Pancreas (tissue), 10 donors: ENCODE results near the gene STT3A. TPM values are rescaled to one million over a fixed set of nuclear protein-coding genes. Genes with fewer than 3 reads are reported as not detected.
"Not testable (repeated sequence)": the region's sequence is repeated elsewhere in the genome, so short reads cannot be mapped to it uniquely, and the experiment has no call there.

Experiments used
- ATAC-seq, 4 donors: fragments of 200-7000 bp; cut with Tn5 transposase; one replicate each; pipeline versions ENCODE4 v1.8.0 to v1.9.1; 2020; ENCODE audit warnings: mild to moderate bottlenecking in 4 of 4, moderate library complexity in 4 of 4
- DNase-seq, 6 donors: peaks; one replicate each; pipeline ENCODE4 v3.0.0-alpha.2; 2020
- FAIRE-seq: peaks from 2 replicates; lab custom pipeline; 2012; peaks lifted over from hg19 to GRCh38; lab: Jason Lieb, UNC
- H3K27ac ChIP-seq, 4 donors: fragments of 200-600 bp; sonication (generic); 1 replicate in 3 of 4; 2 replicates in 1 of 4; pipeline versions ENCODE4 v1.5.0 to v1.8.0; 2020
- H3K27me3 ChIP-seq, 4 donors: fragments of 200-600 bp; one replicate each; pipeline ENCODE4 v1.8.0; 2021
- H3K36me3 ChIP-seq, 3 donors: fragments of 200-600 bp; sonication (generic) in 1 of 3; one replicate each; pipeline versions ENCODE4 v1.5.0 to v1.8.0; 2020 to 2021
- H3K4me1 ChIP-seq, 3 donors: fragments of 200-600 bp; one replicate each; pipeline ENCODE4 v1.8.0; 2021
- H3K4me3 ChIP-seq, 4 donors: fragments of 200-600 bp; sonication (generic) in 2 of 4; one replicate each; pipeline versions ENCODE4 v1.5.0 to v1.8.0; 2020 to 2021
- H3K9me3 ChIP-seq, 4 donors: fragments of 200-600 bp; one replicate each; pipeline ENCODE4 v1.8.0; 2021
- WGBS, 2 donors: extraction: QIAGEN DNeasy Blood & Tissue Kit; methylation state at CpG; one replicate each; pipeline ENCODE4 v1.1.7; 2013; 5-methylcytosine and 5-hydroxymethylcytosine counted together
- intact Hi-C, 3 donors: fragments of 100-400 bp; cut with DNase I; formaldehyde crosslinking; loops; one replicate each; pipeline versions ENCODE4 v1.11.1 to v1.14.2; 2022
- polyA plus RNA-seq, 2 donors: library from polyadenylated mRNA; stranded (reverse); fragments of 200-250 nt; gene quantifications; one replicate each; pipeline ENCODE4 v1.2.3, GENCODE V29; 2013
- total RNA-seq, 6 donors: library from RNA; stranded (reverse); fragmentation: NEBNext Ultra II Directional in 4 of 6; extraction: Animal tissue kit (Norgen Biotek cat#: 25700) in 4 of 6; gene quantifications; one replicate each; pipeline versions ENCODE4 v1.2.1 to v1.2.4, GENCODE V29; 2021 to 2023
- TF ChIP-seq, protein P1 (sequence below), 4 donors: fragments of 200-600 bp; sonication (generic) in 3 of 4; IDR thresholded peaks; one replicate each; pipeline versions ENCODE4 v1.5.0 to v1.8.0; 2021; ENCODE audit warnings: antibody characterized with exemption in 4 of 4
- donor health status: healthy with polysubstance abuse.
- donor health status: DM: no; HTN: no; CAD: no; lungs with moderate emphysema.
- donor health status: DM: no; HTN: no; CAD: no.
- donor health status: control.
- donor health status: control.
- donor health status: Bipolar disorder and iron deficiency.
- donor health status: DM: yes; HTN: yes; CAD: no.
- donor health status: DM: no; HTN: no; CAD: no.
- donor health status: DM: no; HTN: no; CAD: no.
- donor health status: DM: yes; HTN: yes; CAD: no.

STT3A gene
- total and polyA plus RNA-seq, 8 donors, result 37.4 to 121 (median 89.4) TPM

DNA sequence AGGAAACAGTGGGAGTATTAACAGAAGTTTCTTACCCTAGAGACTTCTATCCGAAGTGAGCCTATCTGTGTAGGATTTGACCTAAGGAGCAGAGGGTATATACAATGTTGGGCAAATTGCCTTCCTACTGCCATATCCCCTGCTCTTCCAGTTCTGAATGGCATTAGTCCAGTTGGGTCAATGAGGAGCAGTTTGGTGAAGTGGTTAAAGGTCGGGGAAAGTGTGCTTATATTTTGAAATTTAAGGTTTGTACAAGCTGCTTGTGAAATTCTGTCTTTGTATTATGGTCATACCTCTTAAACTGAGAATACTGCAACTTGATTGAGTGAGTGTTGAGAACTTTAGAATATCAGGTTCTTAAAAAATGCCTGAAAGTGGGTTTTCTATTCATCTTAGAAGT, 21.7 kb upstream of the STT3A start:
- DNase-seq, result no peak
- FAIRE-seq, result no peak
- no peaks in the 10 kb centered on the region for H3K9me3 ChIP-seq
- ATAC-seq, result no peak
- 36 to 46% methylated on average over 2 of the region's 2 CpGs for whole genome bisulfite sequencing, 2 donors
- peaks cover 0 to 19% (median 12%) of the 10 kb centered on the region in 3 donors for H3K4me1 ChIP-seq
- peak overlapping the region in 1 of 4 donors; percentile 98 for H3K4me3 ChIP-seq
- H3K36me3 ChIP-seq, result peaks cover 1 to 18% (median 5%) of the 10 kb centered on the region in 3 donors
- TF ChIP-seq, protein P1, sequence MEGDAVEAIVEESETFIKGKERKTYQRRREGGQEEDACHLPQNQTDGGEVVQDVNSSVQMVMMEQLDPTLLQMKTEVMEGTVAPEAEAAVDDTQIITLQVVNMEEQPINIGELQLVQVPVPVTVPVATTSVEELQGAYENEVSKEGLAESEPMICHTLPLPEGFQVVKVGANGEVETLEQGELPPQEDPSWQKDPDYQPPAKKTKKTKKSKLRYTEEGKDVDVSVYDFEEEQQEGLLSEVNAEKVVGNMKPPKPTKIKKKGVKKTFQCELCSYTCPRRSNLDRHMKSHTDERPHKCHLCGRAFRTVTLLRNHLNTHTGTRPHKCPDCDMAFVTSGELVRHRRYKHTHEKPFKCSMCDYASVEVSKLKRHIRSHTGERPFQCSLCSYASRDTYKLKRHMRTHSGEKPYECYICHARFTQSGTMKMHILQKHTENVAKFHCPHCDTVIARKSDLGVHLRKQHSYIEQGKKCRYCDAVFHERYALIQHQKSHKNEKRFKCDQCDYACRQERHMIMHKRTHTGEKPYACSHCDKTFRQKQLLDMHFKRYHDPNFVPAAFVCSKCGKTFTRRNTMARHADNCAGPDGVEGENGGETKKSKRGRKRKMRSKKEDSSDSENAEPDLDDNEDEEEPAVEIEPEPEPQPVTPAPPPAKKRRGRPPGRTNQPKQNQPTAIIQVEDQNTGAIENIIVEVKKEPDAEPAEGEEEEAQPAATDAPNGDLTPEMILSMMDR (IDR thresholded peaks at IDR 0.05), result no peak
- peak overlapping the region in 2 of 4 donors; percentile 7 to 85 for H3K27ac ChIP-seq
- no peaks in the 10 kb centered on the region for H3K27me3 ChIP-seq
- intact Hi-C loops, result no loop called here

- no peak for FAIRE-seq
- H3K27ac ChIP-seq, result no peak overlapping the region
- H3K9me3 ChIP-seq, result no peaks in the 10 kb centered on the region
- DNase-seq, result no peak
- TF ChIP-seq, protein P1 (IDR thresholded peaks at IDR 0.05), result no peak
- no peak overlapping the region for H3K4me3 ChIP-seq
- H3K27me3 ChIP-seq, result no peaks in the 10 kb centered on the region
- peaks cover 0 to 19% (median 12%) of the 10 kb centered on the region in 3 donors for H3K4me1 ChIP-seq
- H3K36me3 ChIP-seq, result peaks cover 5 to 37% (median 5%) of the 10 kb centered on the region in 3 donors
- no peak for ATAC-seq
- intact Hi-C loops, result no loop called here
- 75 to 81% methylated on average over 5 of the region's 5 CpGs for whole genome bisulfite sequencing, 2 donors
Observed at GRCh38 chr11:125572916-125573315, 19.7 kb upstream of the STT3A start.

DNA sequence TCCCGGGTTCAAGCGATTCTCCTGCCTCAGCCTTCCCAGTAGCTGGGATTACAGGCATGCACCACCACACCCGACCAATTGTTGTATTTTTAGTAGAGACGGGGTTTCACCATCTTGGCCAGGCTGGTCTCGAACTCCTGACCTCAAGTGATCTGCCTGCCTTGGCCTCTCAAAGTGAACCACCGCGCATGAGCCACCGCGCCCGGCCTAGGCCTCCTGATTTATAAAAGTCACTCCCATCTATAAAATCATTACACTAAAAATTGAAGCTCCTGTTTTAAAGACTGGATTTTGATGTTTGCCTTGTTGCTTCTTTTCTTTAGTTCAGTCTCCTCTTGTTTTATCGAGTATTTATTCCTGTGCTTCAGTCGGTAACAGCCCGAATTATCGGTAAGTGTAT, 15.5 kb upstream of the STT3A start:
- H3K27ac ChIP-seq, H3K4me1 ChIP-seq, H3K9me3 ChIP-seq, H3K4me3 ChIP-seq, ATAC-seq, H3K27me3 ChIP-seq, intact Hi-C loops, FAIRE-seq, DNase-seq: not testable (repeated sequence)
- H3K36me3 ChIP-seq, result peaks cover 15 to 64% (median 28%) of the 10 kb centered on the region in 3 donors
- WGBS, 2 donors, result 95 to 98% methylated on average over 14 of the region's 14 CpGs

DNA sequence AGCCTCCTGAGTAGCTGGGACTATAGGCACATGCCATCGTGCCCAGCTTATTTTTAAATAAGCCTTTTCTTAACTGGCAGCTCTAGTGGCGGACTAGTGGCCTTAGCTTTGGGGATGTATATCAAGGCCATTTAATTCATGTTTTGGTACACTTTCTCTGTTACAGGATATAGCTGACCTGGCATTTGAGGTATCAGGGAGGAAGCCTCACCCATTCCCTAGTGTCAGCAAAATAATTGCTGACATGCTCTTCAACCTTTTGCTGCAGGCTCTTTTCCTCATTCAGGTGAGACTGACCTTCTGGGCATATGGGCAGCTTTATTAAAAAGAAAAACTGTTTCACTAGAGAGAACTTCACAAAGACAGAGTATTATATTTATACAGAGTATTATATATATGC, 13.9 kb upstream of the STT3A start:
- FAIRE-seq, result no peak
- Histone ChIP-seq H3K4me1 (no peaks in the 10 kb centered on the region), H3K27ac (no peak overlapping the region), H3K9me3 (no peaks in the 10 kb centered on the region), H3K36me3 (peaks cover 15 to 80% (median 31%) of the 10 kb centered on the region in 3 donors), H3K4me3 (no peak overlapping the region), H3K27me3 (no peaks in the 10 kb centered on the region)
- 92 to 96% methylated on average over 2 of the region's 2 CpGs for WGBS, 2 donors
- intact Hi-C loops, result no loop called here
- no peak for DNase-seq
- ATAC-seq, result no peak
- TF ChIP-seq, protein P1 (IDR thresholded peaks at IDR 0.05), result no peak

DNA sequence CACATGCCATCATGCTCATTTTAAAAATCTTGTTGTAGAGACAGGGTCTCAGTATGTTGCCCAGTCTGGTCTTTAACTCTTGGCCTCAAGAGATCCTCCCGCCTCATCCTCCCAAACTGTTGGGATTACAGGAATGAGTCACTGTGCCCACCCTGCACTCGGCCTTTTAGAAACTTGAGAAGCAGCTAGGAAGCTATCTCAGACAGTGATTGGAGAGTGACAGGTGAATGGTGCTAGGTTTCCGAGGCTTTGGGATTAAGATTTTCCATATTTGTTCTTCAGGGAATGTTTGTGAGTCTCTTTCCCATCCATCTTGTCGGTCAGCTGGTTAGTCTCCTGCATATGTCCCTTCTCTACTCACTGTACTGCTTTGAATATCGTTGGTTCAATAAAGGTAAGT, 12.8 kb upstream of the STT3A start:
- ATAC-seq, result no peak
- WGBS, 2 donors, result 94 to 95% methylated on average over 5 of the region's 5 CpGs
- H3K27me3 ChIP-seq, result no peaks in the 10 kb centered on the region
- no peak for DNase-seq
- H3K27ac ChIP-seq, result no peak overlapping the region
- TF ChIP-seq, protein P1 (IDR thresholded peaks at IDR 0.05), result no peak
- intact Hi-C loops, result no loop called here
- H3K36me3 ChIP-seq, result peaks cover 15 to 79% (median 32%) of the 10 kb centered on the region in 3 donors
- no peak overlapping the region for H3K4me3 ChIP-seq
- FAIRE-seq, result no peak
- H3K9me3 ChIP-seq, result no peaks in the 10 kb centered on the region
- no peaks in the 10 kb centered on the region for H3K4me1 ChIP-seq
